Liver (tissue), 9 donors: Measurements from ENCODE around the gene SLC10A3. TPM values are rescaled to one million over a fixed set of nuclear protein-coding genes. Genes with fewer than 3 reads are reported as not detected.

Experiments used
- DNase-seq: peaks from one replicate; pipeline ENCODE4 v3.0.0-alpha.2; 2017; ENCODE audit warnings: low spot score
- H3K27ac ChIP-seq, 2 donors: one replicate each; pipeline ENCODE4 v1.7.0; 2013; ENCODE audit warnings: inconsistent platforms in 2 of 2, low read length in 2 of 2, control low read depth in 1 of 2, low read depth in 1 of 2, mild to moderate bottlenecking in 1 of 2
- H3K27me3 ChIP-seq, 4 donors: one replicate each; pipeline versions ENCODE4 v1.6.1 to v1.7.0; 2013; ENCODE audit warnings: low read length in 3 of 4, inconsistent platforms in 1 of 4, mild to moderate bottlenecking in 1 of 4, moderate library complexity in 1 of 4; ENCODE audit not compliant: control insufficient read depth in 4 of 4, insufficient read depth in 4 of 4
- H3K36me3 ChIP-seq, 4 donors: one replicate each; pipeline versions ENCODE4 v1.6.1 to v1.7.0; 2013; ENCODE audit warnings: low read length in 3 of 4, mild to moderate bottlenecking in 3 of 4, low read depth in 1 of 4, moderate library complexity in 1 of 4; ENCODE audit not compliant: control insufficient read depth in 4 of 4, insufficient read depth in 3 of 4
- H3K4me1 ChIP-seq, 4 donors: one replicate each; pipeline versions ENCODE4 v1.6.1 to v1.7.0; 2013; ENCODE audit warnings: low read length in 3 of 4, mild to moderate bottlenecking in 3 of 4, moderate library complexity in 1 of 4; ENCODE audit not compliant: control insufficient read depth in 4 of 4, insufficient read depth in 4 of 4
- H3K4me3 ChIP-seq, 3 donors: one replicate each; pipeline versions ENCODE4 v1.6.1 to v1.7.0; 2013; ENCODE audit warnings: low read length in 3 of 3, control low read depth in 1 of 3, low read depth in 1 of 3, mild to moderate bottlenecking in 1 of 3
- H3K9ac ChIP-seq, 2 donors: one replicate each; pipeline ENCODE4 v1.7.0; 2013; ENCODE audit warnings: low read length in 2 of 2, mild to moderate bottlenecking in 2 of 2, moderate library complexity in 2 of 2, control low read depth in 1 of 2, low read depth in 1 of 2
- H3K9me3 ChIP-seq, 4 donors: one replicate each; pipeline versions ENCODE4 v1.6.1 to v1.7.0; 2013; ENCODE audit warnings: low read length in 3 of 4; ENCODE audit not compliant: control insufficient read depth in 4 of 4
- EGR1 ChIP-seq, 2 donors: IDR thresholded peaks; 2 replicates each; pipeline ENCODE4 v1.6.1; 2016 to 2018; ENCODE audit warnings: antibody characterized with exemption in 2 of 2, low read depth in 2 of 2
- FOXA2 ChIP-seq: IDR thresholded peaks from 2 replicates; pipeline ENCODE4 v1.6.1; 2016; ENCODE audit warnings: antibody characterized with exemption
- GABPA ChIP-seq, 2 donors: IDR thresholded peaks in 1 of 2; conservative IDR thresholded peaks in 1 of 2; 2 replicates each; pipeline ENCODE4 v1.6.1; 2016; ENCODE audit warnings: antibody characterized with exemption in 2 of 2, mild to moderate bottlenecking in 1 of 2, moderate library complexity in 1 of 2
- HNF4A ChIP-seq, 2 donors: conservative IDR thresholded peaks; 2 replicates each; pipeline ENCODE4 v1.6.1; 2016; ENCODE audit warnings: antibody characterized with exemption in 2 of 2, mild to moderate bottlenecking in 2 of 2
- HNF4G ChIP-seq: IDR thresholded peaks from 2 replicates; pipeline ENCODE4 v1.6.1; 2016; ENCODE audit warnings: antibody characterized with exemption
- NR2F2 ChIP-seq: IDR thresholded peaks from 2 replicates; pipeline ENCODE4 v1.6.1; 2016; ENCODE audit warnings: antibody characterized with exemption
- RXRA ChIP-seq, 2 donors: IDR thresholded peaks; 2 replicates each; pipeline ENCODE4 v1.6.1; 2017 to 2018; ENCODE audit warnings: antibody characterized with exemption in 2 of 2, mild to moderate bottlenecking in 1 of 2
- SP1 ChIP-seq: IDR thresholded peaks from 2 replicates; pipeline ENCODE4 v1.6.1; 2018; ENCODE audit warnings: antibody characterized with exemption, mild to moderate bottlenecking
- YY1 ChIP-seq: IDR thresholded peaks from 2 replicates; pipeline ENCODE4 v1.6.1; 2016; ENCODE audit warnings: antibody characterized with exemption, mild to moderate bottlenecking
- WGBS: extraction: QIAGEN DNeasy Blood & Tissue Kit; methylation state at CpG from one replicate; pipeline ENCODE4 v1.1.7; 2013; 5-methylcytosine and 5-hydroxymethylcytosine counted together
- polyA plus RNA-seq, 2 donors: library from polyadenylated mRNA; stranded (reverse) in 1 of 2; unstranded in 1 of 2; fragments of 200-250 nt in 1 of 2; fragments of >200 nt in 1 of 2; fragmentation: Nextera tagmentation in 1 of 2; extraction: Ambion mirVana in 1 of 2; gene quantifications; one replicate each; pipeline versions ENCODE4 v1.2.1 to v1.2.3, GENCODE V29; 2013 to 2015
- total RNA-seq, 2 donors: library from RNA; depleted of rRNA; stranded (reverse); fragments of >200 nt; gene quantifications; one replicate each; pipeline ENCODE4 v1.2.3, GENCODE V29; 2014
- TF ChIP-seq, protein P1 (sequence below): fragments of 150-350 bp; IDR thresholded peaks from 2 replicates; pipeline ENCODE4 v1.5.1; 2017; ENCODE audit warnings: improper control_type of control experiment, low read depth, low read length; ENCODE audit not compliant: missing input control
- TF ChIP-seq, protein P2 (sequence below): IDR thresholded peaks from 2 replicates; pipeline ENCODE4 v1.6.1; 2016; ENCODE audit warnings: antibody characterized with exemption
- TF ChIP-seq, protein P3 (sequence below): IDR thresholded peaks from 2 replicates; pipeline ENCODE4 v1.6.1; 2016; ENCODE audit warnings: antibody characterized with exemption
- donor health status: healthy.
- donor health status: healthy.
- donor health status: healthy.
- donor health status: healthy.
- donor health status: healthy.

SLC10A3 gene
- total and polyA plus RNA-seq, 4 donors = 3.2 to 5.6 (median 4.5) TPM

DNA sequence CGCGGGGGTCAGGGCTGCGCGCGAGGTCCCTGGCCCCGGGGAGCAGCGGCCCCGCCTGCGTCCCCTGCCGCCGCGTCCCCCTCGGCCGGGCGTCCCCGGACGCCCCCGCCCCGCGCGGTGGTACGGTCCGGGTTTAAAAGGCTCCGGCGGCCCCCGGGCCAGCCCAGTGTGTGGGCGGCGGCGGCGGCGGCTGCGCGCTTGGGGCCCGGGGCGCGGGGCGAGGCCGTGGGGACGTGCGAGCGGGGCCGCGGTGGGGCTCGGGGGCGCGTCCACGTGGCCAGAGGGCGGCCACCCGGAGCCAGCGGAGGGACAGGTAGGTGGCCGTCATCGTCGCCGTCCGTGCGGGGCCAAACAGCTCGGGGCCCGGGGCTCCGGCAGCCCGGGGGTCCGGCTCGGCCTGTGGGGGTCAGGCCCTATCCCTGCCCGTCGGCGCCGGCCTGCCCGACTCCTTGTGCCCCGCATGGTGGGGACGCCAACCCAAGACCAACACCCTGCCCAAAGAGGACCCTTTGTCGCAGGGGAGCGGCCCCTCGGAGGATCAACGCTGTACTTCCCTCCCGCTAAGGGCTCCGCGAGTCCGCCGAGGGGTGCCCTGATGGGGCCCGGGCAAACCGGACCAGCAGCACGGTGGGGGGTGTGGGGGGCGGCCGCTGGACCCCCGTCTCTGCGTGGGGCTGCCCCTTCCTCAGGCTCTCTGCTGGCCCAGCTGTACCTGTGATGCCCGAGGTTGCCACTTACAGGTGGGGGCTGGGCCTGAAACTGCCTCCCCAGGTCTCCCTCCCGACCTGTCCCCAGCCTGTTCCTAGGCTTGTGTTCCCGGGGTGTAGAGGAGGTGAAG is 32.1 kb downstream of the SLC10A3 start, which contains the start of gene PLXNA3:
Gene PLXNA3, plus strand, starts transcription at position 166 of the 838 bp plus-strand sequence. CDS start 1,903 bp downstream, outside the sequence.
- WGBS = 2% methylated on average over 88 of the region's 88 CpGs
- H3K36me3 ChIP-seq = no peaks in the 10 kb centered on the region
- peak within 1 kb of the TSS in 2 of 3 donors; percentile 50 to 74 for H3K4me3 ChIP-seq
- H3K27ac ChIP-seq = no peak within 1 kb of the TSS
- TF ChIP-seq, protein P1, sequence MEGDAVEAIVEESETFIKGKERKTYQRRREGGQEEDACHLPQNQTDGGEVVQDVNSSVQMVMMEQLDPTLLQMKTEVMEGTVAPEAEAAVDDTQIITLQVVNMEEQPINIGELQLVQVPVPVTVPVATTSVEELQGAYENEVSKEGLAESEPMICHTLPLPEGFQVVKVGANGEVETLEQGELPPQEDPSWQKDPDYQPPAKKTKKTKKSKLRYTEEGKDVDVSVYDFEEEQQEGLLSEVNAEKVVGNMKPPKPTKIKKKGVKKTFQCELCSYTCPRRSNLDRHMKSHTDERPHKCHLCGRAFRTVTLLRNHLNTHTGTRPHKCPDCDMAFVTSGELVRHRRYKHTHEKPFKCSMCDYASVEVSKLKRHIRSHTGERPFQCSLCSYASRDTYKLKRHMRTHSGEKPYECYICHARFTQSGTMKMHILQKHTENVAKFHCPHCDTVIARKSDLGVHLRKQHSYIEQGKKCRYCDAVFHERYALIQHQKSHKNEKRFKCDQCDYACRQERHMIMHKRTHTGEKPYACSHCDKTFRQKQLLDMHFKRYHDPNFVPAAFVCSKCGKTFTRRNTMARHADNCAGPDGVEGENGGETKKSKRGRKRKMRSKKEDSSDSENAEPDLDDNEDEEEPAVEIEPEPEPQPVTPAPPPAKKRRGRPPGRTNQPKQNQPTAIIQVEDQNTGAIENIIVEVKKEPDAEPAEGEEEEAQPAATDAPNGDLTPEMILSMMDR = no peak
- TF ChIP-seq GABPA (IDR thresholded peaks at IDR 0.05 in 1 of 2, conservative IDR thresholded peaks at IDR 0.05 in 1 of 2) = no peak
- H3K27me3 ChIP-seq = no peaks in the 10 kb centered on the region
- no peaks in the 10 kb centered on the region for H3K9me3 ChIP-seq
- H3K4me1 ChIP-seq = peaks cover 0 to 5% (median 0%) of the 10 kb centered on the region in 4 donors
- H3K9ac ChIP-seq = no peak within 1 kb of the TSS
- peak; percentile 46 for DNase-seq

DNA sequence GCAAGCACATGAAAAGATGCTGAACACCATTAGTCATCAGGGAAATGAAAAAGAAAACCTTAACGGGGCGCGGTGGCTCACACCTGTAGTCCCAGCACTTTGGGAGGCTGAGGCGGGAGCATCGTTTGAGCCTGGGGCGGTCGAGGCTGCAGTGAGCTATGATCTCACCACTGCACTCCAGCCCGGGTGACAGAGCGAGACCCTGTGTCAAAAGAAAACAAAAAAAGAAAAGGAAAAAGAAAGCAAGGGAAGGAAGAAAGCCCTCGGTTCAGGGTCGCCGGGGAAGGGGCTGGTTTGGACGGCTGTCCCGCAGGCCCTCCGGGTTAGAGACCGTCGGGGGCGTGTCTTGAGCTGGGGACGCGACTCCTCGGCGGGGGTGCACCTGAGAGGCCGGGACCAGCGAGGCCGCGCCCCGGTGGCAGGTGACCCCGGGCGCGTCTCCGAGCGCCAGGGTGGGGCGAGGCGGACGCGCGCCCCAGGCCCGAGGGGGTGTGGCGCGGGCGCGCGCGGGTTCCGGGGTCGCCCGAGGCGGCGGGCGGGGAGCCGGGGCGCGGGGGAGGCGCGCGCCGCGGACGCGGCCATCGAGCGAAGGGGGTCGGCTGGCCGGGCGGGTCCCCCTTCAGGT is 32.8 kb downstream of the SLC10A3 start:
- TF ChIP-seq, protein P2, sequence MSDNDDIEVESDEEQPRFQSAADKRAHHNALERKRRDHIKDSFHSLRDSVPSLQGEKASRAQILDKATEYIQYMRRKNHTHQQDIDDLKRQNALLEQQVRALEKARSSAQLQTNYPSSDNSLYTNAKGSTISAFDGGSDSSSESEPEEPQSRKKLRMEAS = no peak
- TF ChIP-seq HNF4G (no peak), SP1 (no peak), HNF4A (conservative IDR thresholded peaks at IDR 0.05) (no peak), NR2F2 (no peak), EGR1 (IDR thresholded peaks at IDR 0.05; ENCODE audit: low read depth in 2 of 2) (no peak)
- TF ChIP-seq, protein P3, sequence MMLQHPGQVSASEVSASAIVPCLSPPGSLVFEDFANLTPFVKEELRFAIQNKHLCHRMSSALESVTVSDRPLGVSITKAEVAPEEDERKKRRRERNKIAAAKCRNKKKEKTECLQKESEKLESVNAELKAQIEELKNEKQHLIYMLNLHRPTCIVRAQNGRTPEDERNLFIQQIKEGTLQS = no peak
- H3K4me3 ChIP-seq = peak overlapping the region in 2 of 3 donors; percentile 50 to 74
- peaks cover 0 to 5% (median 0%) of the 10 kb centered on the region in 4 donors for H3K4me1 ChIP-seq
- H3K36me3 ChIP-seq = peaks cover 0 to 2% (median 0%) of the 10 kb centered on the region in 4 donors
- no peaks in the 10 kb centered on the region for H3K27me3 ChIP-seq
- no peak for DNase-seq
- H3K9ac ChIP-seq = no peak overlapping the region
- no peak overlapping the region for H3K27ac ChIP-seq
- 4% methylated on average over 64 of the region's 65 CpGs for WGBS
- no peaks in the 10 kb centered on the region for H3K9me3 ChIP-seq

DNA sequence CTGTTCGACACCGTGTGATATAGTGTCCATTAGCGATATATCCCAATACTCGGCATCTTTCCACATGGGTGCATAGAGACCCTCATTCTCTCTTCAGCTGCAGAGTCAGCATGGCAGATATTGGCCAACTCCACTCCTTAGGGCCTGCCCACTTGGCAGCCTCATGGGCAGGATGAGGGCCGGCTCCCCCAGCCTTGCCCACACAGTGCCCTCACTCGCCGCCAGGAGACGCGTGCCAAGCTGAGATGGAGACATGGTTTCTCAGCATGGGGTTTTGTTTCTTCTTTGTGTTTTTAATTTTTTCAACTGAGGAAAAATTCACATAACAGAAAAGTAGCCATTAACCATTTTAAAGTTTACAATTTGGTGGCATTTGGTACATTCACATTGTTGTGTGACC is 37.6 kb downstream of the SLC10A3 start:
- peaks cover 0 to 5% (median 0%) of the 10 kb centered on the region in 4 donors for H3K4me1 ChIP-seq
- no peak for DNase-seq
- H3K27ac ChIP-seq = no peak overlapping the region
- TF ChIP-seq, protein P2 = no peak
- TF ChIP-seq, protein P1 = no peak
- no peak for TF ChIP-seq RXRA (IDR thresholded peaks at IDR 0.05)
- TF ChIP-seq SP1 = no peak
- no peak for TF ChIP-seq EGR1 (IDR thresholded peaks at IDR 0.05; ENCODE audit: low read depth in 2 of 2)
- TF ChIP-seq HNF4A (conservative IDR thresholded peaks at IDR 0.05) = no peak
- TF ChIP-seq YY1 = no peak
- no peak for TF ChIP-seq FOXA2
- TF ChIP-seq HNF4G = no peak
- H3K27me3 ChIP-seq = no peaks in the 10 kb centered on the region
- H3K9me3 ChIP-seq = no peaks in the 10 kb centered on the region
- H3K36me3 ChIP-seq = peaks cover 0 to 24% (median 8%) of the 10 kb centered on the region in 4 donors
- no peak overlapping the region for H3K4me3 ChIP-seq
- WGBS = 97% methylated on average over 9 of the region's 9 CpGs
- H3K9ac ChIP-seq = no peak overlapping the region
